IMR-90 (cell line): Measurements from ENCODE around the gene GTSE1.

Source experiments
- CHD1 ChIP-seq: IDR thresholded peaks from 2 replicates; pipeline ENCODE4 v1.6.1; 2012; ENCODE audit warnings: low read depth, low read length, improper control_type of control experiment
- POLR2A ChIP-seq: IDR thresholded peaks from 2 replicates; pipeline ENCODE4 v1.6.1; 2012; ENCODE audit warnings: mild to moderate bottlenecking, low read depth, low read length
- RAD21 ChIP-seq: IDR thresholded peaks from 2 replicates; pipeline ENCODE4 v1.6.1; 2012; ENCODE audit warnings: low read length, improper control_type of control experiment
- RFX5 ChIP-seq: IDR thresholded peaks from 2 replicates; pipeline ENCODE4 v1.8.0; 2012; ENCODE audit warnings: low read depth, mild to moderate bottlenecking, low read length, moderate library complexity
- TF ChIP-seq, protein P1 (sequence below): conservative IDR thresholded peaks from 2 replicates; pipeline ENCODE4 v1.5.1; 2012; ENCODE audit warnings: mild to moderate bottlenecking, low read depth, low read length, improper control_type of control experiment
- TF ChIP-seq, protein P2 (sequence below): fragments of 150-350 bp; IDR thresholded peaks from 2 replicates; pipeline ENCODE4 v1.6.1; 2017; ENCODE audit warnings: mild to moderate bottlenecking, antibody characterized with exemption, low read length, low read depth

DNA sequence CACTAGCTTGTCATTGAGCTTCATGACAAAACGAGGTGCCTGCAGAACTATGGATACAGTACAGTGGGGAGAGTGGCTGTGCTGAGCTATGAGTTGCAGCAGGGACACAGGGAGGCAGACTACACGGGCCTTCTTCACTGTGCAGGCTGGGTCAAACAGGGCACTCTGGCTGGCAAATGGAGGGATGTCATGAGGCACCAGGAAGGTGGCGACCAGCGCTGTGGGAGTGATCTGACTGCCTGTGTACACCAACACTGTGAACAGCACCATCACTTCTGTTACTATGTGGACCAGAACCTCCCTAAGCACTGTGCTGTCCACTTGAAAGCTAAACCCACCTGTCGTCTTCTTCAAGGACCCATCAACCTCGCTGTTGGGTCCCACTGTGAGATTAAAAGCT is 36.6 kb upstream of the GTSE1 start:
- TF ChIP-seq POLR2A (no peak), RAD21 (no peak), CHD1 (no peak), RFX5 (no peak)
- TF ChIP-seq, protein P1, sequence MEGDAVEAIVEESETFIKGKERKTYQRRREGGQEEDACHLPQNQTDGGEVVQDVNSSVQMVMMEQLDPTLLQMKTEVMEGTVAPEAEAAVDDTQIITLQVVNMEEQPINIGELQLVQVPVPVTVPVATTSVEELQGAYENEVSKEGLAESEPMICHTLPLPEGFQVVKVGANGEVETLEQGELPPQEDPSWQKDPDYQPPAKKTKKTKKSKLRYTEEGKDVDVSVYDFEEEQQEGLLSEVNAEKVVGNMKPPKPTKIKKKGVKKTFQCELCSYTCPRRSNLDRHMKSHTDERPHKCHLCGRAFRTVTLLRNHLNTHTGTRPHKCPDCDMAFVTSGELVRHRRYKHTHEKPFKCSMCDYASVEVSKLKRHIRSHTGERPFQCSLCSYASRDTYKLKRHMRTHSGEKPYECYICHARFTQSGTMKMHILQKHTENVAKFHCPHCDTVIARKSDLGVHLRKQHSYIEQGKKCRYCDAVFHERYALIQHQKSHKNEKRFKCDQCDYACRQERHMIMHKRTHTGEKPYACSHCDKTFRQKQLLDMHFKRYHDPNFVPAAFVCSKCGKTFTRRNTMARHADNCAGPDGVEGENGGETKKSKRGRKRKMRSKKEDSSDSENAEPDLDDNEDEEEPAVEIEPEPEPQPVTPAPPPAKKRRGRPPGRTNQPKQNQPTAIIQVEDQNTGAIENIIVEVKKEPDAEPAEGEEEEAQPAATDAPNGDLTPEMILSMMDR, result no peak
- TF ChIP-seq, protein P2, sequence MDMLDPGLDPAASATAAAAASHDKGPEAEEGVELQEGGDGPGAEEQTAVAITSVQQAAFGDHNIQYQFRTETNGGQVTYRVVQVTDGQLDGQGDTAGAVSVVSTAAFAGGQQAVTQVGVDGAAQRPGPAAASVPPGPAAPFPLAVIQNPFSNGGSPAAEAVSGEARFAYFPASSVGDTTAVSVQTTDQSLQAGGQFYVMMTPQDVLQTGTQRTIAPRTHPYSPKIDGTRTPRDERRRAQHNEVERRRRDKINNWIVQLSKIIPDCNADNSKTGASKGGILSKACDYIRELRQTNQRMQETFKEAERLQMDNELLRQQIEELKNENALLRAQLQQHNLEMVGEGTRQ, result no peak
